Activated CD4-positive, alpha-beta T cell treated with anti-CD3 and anti-CD28 coated beads, Interleukin-2, amount 50 U/mL, for 4 hours (primary cell): ENCODE data around the gene PRND.
"Not testable (repeated sequence)": the region's sequence is repeated elsewhere in the genome, so short reads cannot be mapped to it uniquely, and the experiment has no call there.

Experiments
- DNase-seq, 2 experiments: peaks; one replicate each; pipeline ENCODE4 v3.0.0-alpha.2; 2020

PRND gene

DNA sequence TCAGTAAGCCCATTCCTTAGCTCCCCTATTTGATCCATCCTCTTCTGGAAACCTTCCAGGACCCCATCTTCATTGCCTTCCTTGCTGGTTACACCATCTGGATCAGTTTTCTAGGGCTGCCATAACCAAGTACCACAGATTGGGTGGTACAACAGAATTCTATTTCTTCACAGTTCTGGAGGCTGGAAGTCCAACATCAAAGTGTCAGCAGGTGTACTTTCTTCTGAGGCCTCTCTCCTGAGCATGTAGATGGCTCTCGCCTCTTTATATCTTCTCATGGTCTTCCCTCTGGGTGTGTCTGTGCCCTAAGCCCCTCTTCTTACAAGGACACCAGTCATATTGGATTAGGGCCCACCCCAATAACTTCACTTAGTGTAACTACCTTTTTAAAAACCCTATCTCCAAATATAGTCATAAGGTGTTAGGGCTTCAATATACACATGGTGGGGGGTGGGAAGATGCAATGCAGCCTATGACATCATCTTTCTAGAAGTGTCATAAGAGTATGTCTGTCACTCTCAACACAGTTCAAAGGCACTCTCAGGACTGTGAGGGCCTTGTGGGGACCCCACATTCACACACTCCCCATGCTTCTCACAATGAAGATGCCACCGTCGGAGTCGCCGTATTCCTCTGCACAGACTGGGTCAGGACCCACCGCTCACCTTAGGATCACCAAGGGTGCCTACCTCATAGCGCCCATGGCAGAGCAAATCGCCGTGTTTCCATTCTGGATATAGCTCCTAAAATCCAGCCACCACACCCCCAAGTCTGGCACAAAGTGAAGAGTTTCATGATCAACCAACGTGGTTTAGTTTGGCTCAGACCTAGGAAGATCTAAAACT is 12.2 kb upstream of the PRND start:
- no peak for DNase-seq

DNA sequence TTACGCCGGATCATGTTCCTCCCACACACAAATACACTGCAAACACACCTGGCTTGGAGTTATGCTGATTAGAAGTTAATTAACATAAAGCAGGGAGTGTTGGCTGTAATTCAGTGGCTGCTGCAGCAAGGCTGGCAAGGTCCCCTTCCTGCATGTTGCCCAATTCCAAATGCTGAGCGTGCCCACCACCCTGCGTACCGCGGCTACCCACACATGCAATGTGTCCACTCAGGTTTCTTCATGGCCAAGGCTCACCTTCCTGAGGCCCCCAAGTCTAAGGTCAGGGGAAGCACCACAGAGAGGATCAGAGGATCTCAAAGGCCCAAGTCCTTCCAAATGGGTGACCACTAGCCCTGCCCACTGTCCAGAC is 11.6 kb upstream of the PRND start:
- DNase-seq = no peak

DNA sequence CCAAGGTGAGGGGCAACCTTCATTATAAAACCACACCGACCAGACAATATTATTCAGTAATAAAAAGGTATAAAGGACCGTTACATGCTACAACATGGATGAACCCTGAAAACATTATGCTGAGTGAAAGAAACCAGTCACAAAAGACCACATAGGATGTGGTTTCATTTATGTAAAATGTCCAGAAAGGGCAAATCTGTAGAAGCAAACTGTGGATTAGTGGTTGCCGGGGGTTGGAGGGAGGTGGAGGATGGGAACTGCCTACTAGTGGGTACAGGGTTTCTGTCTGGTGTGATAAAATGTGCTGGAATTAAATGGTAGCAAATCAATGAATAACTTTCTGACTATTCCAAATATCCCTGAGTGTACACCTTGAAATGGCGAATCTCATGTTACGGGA is 10.2 kb upstream of the PRND start:
- DNase-seq = no peak

DNA sequence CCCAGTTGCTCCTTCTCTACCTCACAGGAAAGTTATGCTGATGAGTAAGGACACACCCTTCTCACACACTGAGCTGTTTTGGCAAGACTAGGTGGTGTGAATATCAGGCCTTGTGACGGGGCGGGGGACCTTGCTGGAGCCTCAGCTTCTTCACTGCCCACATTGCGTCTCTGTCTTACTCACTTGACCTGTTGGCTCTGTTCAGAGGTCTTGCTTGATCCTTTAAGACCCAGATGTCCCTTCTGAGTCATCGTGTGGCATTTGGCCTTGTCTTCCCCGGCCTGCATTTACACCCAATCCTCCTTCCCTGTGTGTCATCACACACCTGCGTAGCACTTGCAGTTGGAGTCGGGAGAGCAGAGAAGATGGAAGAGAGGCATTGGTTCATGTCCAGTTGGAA is 8.3 kb upstream of the PRND start:
- DNase-seq = no peak

DNA sequence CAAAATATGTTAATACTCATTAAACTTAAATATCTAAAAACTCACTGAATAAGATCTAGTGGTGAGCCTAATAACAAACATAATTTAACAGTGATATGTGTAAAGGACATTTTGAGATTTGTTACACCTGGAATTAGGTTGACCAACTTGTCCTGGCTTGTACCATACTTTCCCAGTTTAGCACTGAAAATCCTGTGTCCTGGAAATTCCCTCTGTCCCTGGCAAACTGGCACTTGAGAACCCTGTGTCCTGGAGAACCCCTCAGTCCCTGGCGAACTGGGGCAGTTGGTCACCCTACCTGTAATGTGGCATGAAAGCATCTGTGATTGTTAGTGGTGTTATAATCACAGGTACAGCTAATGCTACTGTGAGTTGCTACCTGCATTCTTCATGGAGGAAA is 6.9 kb upstream of the PRND start:
- no peak for DNase-seq

DNA sequence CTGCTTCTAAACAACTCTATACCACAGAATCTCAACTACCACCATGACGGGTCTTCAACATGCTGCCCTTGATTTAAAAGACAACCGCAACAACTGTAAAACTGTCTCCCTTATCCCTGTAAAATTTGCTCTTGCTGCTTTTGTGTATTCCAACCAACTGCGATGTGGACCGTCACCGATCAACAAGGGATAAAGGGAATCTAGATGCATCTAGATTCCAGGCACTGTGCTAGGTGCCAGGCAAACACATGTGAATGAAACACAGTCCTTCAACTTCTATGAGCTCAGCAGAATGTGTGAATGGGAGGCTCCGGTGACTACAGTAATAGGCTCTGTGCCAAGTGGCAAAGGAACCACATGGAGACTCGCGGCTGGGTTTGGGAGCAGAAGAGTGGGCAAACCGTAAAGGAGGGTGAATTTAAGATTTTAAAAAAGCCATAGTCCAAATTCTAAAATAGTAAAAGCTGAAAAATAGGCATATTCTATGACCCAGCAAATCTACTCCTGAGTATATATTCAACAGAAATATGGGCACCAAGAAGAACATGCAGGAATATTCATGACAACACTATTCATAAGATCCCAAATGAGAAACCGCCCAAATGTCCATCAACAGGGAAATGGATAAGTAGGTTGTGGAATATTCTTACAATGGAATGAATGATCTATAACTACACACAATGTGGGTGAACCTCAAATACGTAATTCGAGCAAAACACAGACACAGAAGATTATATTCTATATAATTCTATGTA is 3.7 kb upstream of the PRND start:
- no peak for DNase-seq

DNA sequence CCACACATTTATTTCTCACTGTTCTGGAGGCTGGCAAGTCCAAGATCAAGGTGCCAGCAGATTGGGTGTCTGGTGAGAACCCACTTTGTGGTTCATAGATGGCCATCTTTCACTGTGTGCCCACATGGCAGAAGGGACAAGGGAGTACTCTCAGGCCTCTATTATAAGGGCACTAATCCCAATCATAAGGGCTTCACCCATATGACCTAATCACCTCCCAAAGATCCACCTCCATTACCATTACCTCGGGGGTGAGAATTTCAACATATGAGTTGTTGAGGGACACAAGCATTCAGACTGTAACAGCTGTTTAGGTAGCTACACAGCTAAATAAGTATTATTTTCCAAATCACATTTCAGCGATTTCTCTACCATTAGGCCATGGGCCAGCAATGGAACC is 2.5 kb upstream of the PRND start:
- no peak for DNase-seq

DNA sequence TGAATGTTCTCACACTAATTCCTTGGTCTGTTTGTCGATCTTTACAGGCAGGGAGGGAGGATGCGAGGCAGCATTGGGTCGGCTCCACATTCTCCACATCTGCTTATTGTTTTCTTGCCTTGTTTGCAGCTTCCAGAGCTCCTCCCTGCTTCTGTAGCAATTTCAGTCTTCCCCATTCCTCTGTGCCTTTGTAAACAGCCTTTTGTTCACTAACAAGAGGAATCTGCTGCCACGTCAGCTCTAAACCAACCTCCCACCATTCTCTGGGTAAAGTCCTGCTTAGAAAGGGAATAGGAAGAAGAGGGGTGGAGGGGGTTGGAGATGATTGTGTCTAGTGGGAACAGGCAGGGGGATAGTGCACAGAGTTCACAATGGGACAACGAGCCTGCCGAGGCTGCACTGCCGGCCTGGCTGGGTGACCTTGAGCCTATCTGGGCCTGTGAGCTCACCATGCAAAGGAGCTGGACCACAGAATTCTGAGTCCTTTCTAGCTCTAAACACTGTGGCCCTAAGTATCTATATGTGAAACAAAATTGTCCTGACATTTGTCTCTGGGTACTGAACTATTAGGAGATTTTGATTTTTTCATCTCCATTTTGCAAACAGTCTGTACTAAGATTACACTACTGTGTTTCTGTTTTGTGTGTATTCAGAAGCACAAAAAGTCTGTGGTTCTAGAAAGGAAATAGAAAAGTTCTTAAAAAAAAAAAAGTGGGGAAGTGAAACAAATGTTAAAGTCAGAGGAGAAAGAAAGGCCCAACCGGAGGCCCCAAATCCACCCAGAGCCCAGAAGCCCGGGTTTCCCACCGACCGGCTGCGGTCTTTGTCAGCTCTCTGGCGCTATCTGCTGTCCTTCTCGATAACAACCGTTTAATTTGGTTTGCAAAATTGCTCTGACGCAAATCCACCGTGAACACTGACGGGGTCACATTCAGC is 1.4 kb upstream of the PRND start:
- DNase-seq = peak; percentile 66 to 70

DNA sequence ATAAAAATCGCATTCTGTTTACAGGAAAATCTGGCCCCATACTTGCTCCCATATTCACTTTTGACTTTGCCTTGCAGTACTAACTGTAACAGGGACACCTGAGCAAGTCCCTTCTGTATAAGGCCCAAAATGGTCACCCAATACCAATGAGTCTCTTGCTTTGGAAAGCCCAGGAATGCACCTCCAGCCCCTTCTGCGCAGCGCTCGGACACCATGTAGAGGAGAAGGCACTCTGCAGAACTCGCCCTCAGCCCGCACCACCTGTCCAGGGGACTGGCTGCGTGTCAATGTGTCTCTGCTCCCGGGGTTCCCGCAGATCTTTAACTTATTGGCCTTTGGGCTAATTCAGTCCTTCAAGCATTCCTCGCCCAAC is 746 bp upstream of the PRND start:
- DNase-seq = no peak

DNA sequence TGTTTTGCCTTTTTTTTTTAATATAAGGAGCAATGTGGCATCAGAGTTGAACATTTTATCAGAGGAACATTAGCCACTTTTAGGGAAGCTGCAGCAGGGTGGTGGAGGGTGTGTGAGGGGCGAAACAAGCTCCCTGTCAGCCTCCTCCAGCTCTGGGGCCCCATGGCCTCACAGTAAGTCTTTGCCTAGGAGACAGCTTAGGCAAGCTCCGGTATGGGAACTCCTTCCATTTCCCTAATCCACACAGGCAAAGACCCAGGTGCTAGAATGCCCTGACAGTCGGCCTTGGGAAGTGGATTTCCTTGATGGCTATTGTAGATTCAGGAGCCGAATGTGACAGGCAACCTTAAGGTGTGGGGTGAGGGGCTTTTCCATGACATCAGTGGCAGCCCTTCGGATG is 862 bp downstream of the PRND start:
- DNase-seq = no peak

DNA sequence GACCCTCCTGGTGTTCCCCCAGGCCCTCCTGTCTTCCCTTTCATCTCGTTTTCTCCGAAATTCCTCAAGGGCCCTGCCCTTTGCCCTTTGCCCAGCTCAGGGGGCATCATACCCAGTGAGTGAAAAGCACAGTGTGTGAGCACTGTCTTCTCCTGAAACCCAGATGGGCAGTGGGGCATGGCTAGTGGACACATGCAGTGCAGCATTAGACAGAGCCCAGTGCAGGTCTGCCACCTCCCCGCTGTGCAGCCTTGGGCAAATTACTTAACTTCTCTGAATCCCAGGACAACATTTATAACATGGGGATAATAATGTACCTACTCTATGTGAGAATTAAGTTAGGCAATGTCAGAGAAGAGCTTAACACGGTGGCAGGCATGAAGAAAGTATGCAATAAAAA is 1.3 kb downstream of the PRND start:
- DNase-seq = no peak

DNA sequence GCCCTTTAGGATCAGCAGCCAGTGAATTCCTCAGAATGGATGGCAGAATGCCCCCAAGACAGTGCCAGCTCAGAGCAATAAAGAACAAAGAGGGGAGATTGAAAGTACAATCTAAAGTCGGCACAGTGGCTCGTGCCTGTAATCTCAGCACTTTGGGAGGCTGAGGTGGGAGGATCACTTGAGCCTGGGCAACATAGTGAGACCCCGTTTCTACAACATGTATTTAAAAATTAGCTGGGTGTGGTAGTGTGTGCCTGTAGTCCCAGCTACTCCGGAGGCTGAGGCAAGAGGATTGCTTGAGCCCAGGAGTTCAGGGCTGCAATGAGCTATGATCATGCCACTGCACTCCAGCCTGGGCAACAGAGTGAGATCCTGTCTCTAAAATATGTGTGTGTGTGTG is 1.8 kb downstream of the PRND start:
- DNase-seq = not testable (repeated sequence)

DNA sequence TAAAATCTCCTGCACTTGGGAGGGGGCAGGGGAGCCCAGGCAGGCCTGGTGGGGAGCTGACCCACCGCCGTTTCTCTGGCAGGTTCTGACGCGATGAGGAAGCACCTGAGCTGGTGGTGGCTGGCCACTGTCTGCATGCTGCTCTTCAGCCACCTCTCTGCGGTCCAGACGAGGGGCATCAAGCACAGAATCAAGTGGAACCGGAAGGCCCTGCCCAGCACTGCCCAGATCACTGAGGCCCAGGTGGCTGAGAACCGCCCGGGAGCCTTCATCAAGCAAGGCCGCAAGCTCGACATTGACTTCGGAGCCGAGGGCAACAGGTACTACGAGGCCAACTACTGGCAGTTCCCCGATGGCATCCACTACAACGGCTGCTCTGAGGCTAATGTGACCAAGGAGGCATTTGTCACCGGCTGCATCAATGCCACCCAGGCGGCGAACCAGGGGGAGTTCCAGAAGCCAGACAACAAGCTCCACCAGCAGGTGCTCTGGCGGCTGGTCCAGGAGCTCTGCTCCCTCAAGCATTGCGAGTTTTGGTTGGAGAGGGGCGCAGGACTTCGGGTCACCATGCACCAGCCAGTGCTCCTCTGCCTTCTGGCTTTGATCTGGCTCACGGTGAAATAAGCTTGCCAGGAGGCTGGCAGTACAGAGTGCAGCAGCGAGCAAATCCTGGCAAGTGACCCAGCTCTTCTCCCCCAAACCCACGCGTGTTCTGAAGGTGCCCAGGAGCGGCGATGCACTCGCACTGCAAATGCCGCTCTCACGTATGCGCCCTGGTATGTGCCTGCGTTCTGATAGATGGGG is 3.0 kb downstream of the PRND start:
- no peak for DNase-seq

DNA sequence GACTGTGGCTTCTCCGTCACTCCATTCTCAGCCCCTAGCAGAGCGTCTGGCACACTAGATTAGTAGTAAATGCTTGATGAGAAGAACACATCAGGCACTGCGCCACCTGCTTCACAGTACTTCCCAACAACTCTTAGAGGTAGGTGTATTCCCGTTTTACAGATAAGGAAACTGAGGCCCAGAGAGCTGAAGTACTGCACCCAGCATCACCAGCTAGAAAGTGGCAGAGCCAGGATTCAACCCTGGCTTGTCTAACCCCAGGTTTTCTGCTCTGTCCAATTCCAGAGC is 3.5 kb downstream of the PRND start:
- no peak for DNase-seq

DNA sequence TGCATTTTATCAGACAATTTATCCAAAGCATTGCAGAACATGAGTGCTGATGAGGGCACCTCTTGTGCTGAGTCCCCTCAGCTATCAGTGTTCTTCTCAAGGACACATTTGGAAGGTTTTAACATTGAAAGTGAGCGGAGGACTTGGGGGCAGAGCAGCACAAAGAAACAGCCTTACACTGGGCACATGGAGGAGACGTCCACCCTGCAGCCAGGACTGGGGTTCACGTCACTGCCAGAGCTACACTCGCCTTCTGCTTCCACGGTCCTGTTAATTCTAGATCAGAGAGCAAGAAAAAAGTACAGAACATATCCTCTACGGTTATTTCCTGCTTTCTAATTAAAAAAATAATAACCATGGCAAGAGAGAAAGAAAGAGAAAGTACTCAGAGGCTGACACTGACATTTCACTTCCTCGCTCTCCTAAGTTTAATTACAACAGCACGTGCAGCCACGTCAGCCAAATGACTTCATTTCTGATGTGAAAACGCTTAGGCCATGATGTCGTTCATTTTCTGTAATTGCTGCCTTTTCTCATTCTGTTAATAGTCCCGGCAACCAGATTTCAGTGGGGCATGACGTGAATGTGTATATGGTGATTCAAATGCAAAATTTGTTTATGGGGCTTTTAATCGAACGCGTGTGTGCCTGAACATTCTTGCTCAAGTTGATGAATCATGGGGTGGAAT is 5.1 kb downstream of the PRND start:
- DNase-seq = no peak

DNA sequence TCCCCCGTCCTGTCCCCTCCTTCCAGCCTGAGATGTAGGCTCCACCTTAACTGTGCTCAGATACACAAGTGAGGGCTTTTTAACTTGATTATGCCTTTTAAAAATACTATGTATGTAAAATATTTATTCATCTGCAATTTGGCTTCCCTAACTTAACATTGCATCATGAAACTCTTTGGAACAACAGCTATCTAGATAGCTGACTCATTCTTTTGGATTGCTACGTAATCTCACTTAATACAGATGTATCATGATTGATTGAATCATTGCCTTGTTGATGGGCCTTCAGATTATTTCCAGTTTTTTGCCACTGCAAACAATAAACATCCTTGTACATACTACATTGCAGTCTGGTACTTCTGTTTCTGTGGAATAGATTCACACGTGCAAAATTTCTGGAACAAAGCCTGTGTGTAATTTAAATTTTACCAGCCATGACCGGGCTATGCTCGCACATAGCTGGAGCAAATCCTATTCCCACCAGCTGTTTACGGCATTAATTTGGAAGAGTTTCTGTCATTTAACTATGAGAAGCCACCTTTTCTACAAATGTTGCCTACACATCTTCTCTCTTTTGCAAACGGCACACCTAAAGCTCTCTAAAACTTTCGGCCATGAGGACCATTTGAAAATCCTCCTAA is 6.5 kb downstream of the PRND start:
- no peak for DNase-seq

DNA sequence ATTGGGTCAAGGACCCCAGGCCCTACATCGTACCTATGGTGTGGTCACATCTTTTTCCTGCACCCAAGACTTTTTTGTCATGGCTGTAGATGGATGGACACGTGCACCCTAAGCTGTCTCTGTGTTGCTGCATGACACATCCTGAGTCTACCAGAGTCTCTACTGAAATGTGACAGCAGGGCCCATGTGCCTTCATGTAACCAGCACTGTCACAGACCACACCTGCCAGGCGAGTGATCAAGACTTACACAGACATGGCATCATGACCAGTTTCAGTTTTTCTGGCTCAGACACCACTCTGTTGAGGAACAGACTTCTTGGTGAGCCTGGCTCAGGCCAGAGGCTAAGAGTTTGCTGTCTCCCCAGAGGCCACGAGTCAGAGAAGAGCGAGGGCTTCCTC is 7.6 kb downstream of the PRND start:
- no peak for DNase-seq

DNA sequence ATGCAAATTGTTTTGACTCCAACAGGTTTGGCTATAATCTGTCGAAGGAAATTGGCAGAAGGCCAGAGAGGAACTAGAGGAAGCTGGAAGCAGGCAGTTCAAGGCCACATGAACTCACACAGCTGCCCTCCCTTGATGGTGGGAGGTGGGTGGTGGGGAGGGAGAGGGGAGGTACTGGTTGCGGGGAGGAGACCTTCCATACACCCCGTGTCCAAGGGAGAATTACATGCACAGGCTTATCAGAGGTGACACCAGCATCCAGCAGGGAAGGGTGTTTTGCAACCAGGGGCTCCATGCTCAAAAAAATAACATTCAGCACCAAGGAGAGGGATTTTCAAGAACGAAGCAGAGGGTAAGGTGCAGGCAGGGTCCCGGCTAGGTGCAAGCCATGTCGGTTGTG is 9.1 kb downstream of the PRND start:
- DNase-seq = no peak

DNA sequence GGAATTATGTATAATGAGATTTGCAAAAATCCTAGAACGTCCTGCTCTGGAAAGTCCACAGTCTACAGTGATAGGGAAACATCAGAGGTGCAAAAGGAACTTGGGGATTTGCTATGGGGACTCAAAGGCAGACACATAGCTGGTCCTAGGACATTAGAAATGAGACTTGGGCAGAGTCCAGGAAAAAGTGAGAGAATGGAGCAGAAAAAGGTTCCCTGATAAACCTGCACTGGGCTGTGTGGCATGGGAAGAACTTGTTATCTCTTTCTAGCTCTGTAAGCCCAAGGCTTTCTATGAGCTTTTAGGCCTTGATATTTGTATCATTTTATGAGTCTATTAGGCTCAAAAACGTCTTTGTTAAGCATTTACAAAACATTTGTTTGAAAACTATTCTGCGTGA is 15.2 kb downstream of the PRND start:
- DNase-seq = no peak

DNA sequence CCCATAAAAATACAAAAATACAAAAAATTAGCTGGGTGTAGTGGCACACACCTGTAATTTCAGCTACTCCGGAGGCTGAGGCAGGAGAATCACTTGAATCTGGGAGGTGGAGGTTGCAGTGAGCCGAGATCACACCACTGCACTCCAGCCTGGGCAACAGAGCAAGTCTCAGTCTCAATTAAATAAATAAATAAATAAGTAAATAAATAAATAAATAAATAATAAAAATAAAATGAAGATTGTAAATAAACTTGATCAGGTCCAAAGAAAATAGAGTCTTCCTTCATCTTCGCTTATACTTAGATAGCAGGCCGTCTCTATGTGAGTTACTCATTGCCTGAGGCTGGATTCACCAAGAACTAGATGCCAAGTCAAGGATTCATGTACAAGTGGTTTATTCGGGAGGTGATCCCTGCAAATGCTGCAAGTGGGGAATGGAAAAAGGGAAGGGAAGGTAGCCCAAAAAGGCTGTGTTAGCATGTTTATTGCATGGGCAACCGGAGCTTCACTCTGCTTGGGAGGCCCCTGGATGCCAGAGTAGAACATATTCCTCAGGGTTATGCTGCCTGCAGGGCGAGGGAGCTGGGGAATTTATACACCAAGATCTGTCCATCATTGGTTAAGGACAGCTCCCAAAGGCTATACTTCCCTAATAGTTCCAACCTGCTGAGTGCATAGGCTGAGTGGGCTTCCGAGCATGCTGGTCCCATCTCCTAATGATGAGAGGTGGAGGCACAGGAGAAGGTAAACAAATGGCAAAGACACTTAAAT is 16.3 kb downstream of the PRND start:
- no peak for DNase-seq
